Stomach smooth muscle (tissue), 2 donors: ENCODE measurements around the gene PCDHGA12.

ENCODE experiments used
- H3K27ac ChIP-seq: one replicate; pipeline ENCODE4 v1.7.0; 2013; ENCODE audit warnings: mild to moderate bottlenecking, low read length, inconsistent platforms
- H3K27me3 ChIP-seq, 2 donors: one replicate each; pipeline ENCODE4 v1.7.0; 2013; ENCODE audit warnings: low read length in 2 of 2; ENCODE audit not compliant: insufficient read depth in 2 of 2, control insufficient read depth in 1 of 2
- H3K36me3 ChIP-seq, 2 donors: one replicate each; pipeline ENCODE4 v1.7.0; 2013; ENCODE audit warnings: low read length in 2 of 2; ENCODE audit not compliant: control insufficient read depth in 2 of 2, insufficient read depth in 2 of 2
- H3K4me1 ChIP-seq: one replicate; pipeline ENCODE4 v1.7.0; 2013; ENCODE audit warnings: low read length; ENCODE audit not compliant: control insufficient read depth, insufficient read depth
- H3K4me3 ChIP-seq, 2 donors: one replicate each; pipeline ENCODE4 v1.7.0; 2013; ENCODE audit warnings: low read length in 2 of 2
- H3K9ac ChIP-seq, 2 donors: one replicate each; pipeline ENCODE4 v1.7.0; 2013; ENCODE audit warnings: low read length in 2 of 2, mild to moderate bottlenecking in 1 of 2
- H3K9me3 ChIP-seq, 2 donors: one replicate each; pipeline ENCODE4 v1.7.0; 2013; ENCODE audit warnings: low read length in 2 of 2; ENCODE audit not compliant: control insufficient read depth in 2 of 2
- donor health status: healthy.
- donor health status: Pancreatic carcinoma.

Gene PCDHGA12

GRCh38 chr5:141465351-141465750, 35.0 kb downstream of the PCDHGA12 start:
- Histone ChIP-seq H3K27ac (no peak overlapping the region), H3K4me3 (no peak overlapping the region), H3K9me3 (no peaks in the 10 kb centered on the region), H3K27me3 (no peaks in the 10 kb centered on the region), H3K9ac (no peak overlapping the region), H3K36me3 (no peaks in the 10 kb centered on the region), H3K4me1 (no peaks in the 10 kb centered on the region)

GRCh38 chr5:141475625-141476131, 45.4 kb downstream of the PCDHGA12 start, which contains the start of gene PCDHGC3:
PCDHGC3 (plus strand) TSS chr5:141475966; CDS start chr5:141476117, 151 bp downstream.
- Histone ChIP-seq H3K4me1 (peaks cover 36% of the 10 kb centered on the region), H3K27me3 (no peaks in the 10 kb centered on the region), H3K36me3 (peaks cover 0 to 2% of the 10 kb centered on the region in 2 donors), H3K9ac (peak within 1 kb of the TSS; percentile 84 to 95), H3K27ac (peak within 1 kb of the TSS; percentile 92), H3K9me3 (no peaks in the 10 kb centered on the region), H3K4me3 (peak within 1 kb of the TSS; percentile 84 to 99)

- Histone ChIP-seq H3K36me3 (peaks cover 0 to 2% of the 10 kb centered on the region in 2 donors), H3K4me1 (peaks cover 39% of the 10 kb centered on the region), H3K4me3 (peak overlapping the region; percentile 84 to 99), H3K27me3 (no peaks in the 10 kb centered on the region), H3K27ac (peak overlapping the region; percentile 92), H3K9ac (peak overlapping the region; percentile 84 to 95), H3K9me3 (no peaks in the 10 kb centered on the region)
These were observed 46.0 kb downstream of the PCDHGA12 start for GRCh38 chr5:141476132-141476911.

DNA sequence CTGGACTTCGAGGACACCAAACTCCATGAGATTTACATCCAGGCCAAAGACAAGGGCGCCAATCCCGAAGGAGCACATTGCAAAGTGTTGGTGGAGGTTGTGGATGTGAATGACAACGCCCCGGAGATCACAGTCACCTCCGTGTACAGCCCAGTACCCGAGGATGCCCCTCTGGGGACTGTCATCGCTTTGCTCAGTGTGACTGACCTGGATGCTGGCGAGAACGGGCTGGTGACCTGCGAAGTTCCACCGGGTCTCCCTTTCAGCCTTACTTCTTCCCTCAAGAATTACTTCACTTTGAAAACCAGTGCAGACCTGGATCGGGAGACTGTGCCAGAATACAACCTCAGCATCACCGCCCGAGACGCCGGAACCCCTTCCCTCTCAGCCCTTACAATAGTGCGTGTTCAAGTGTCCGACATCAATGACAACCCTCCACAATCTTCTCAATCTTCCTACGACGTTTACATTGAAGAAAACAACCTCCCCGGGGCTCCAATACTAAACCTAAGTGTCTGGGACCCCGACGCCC, 46.8 kb downstream of the PCDHGA12 start:
- Histone ChIP-seq H3K9me3 (no peaks in the 10 kb centered on the region), H3K27me3 (no peaks in the 10 kb centered on the region), H3K27ac (peak overlapping the region; percentile 92), H3K4me3 (peak overlapping the region; percentile 84 to 99), H3K9ac (peak overlapping the region; percentile 84 to 95), H3K36me3 (peaks cover 0 to 2% of the 10 kb centered on the region in 2 donors), H3K4me1 (peaks cover 39% of the 10 kb centered on the region)

DNA sequence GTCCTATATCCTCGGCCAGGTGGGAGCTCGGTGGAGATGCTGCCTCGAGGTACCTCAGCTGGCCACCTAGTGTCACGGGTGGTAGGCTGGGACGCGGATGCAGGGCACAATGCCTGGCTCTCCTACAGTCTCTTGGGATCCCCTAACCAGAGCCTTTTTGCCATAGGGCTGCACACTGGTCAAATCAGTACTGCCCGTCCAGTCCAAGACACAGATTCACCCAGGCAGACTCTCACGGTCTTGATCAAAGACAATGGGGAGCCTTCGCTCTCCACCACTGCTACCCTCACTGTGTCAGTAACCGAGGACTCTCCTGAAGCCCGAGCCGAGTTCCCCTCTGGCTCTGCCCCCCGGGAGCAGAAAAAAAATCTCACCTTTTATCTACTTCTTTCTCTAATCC, 47.5 kb downstream of the PCDHGA12 start:
- H3K4me3 ChIP-seq = peak overlapping the region; percentile 84 to 99
- H3K9ac ChIP-seq = peak overlapping the region in 1 of 2 donors; percentile 17
- no peaks in the 10 kb centered on the region for H3K9me3 ChIP-seq
- H3K27me3 ChIP-seq = no peaks in the 10 kb centered on the region
- H3K4me1 ChIP-seq = peaks cover 39% of the 10 kb centered on the region
- H3K27ac ChIP-seq = no peak overlapping the region
- H3K36me3 ChIP-seq = peaks cover 0 to 2% of the 10 kb centered on the region in 2 donors

- Histone ChIP-seq H3K27me3 (no peaks in the 10 kb centered on the region), H3K9ac (no peak overlapping the region), H3K27ac (no peak overlapping the region)
These were observed 48.1 kb downstream of the PCDHGA12 start for GRCh38 chr5:141478321-141478945.

GRCh38 chr5:141479776-141480175, 49.5 kb downstream of the PCDHGA12 start:
- no peak overlapping the region for H3K9ac ChIP-seq
- no peaks in the 10 kb centered on the region for H3K27me3 ChIP-seq
- H3K4me1 ChIP-seq = peaks cover 51% of the 10 kb centered on the region
- peak overlapping the region; percentile 1 to 61 for H3K4me3 ChIP-seq
- no peak overlapping the region for H3K27ac ChIP-seq
- no peaks in the 10 kb centered on the region for H3K9me3 ChIP-seq
- peaks cover 0 to 2% of the 10 kb centered on the region in 2 donors for H3K36me3 ChIP-seq

More at GRCh38 chr5:141478321-141478945, 48.1 kb downstream of the PCDHGA12 start:
- Histone ChIP-seq H3K4me1 (peaks cover 41% of the 10 kb centered on the region), H3K4me3 (peak overlapping the region; percentile 84 to 99), H3K36me3 (peaks cover 0 to 2% of the 10 kb centered on the region in 2 donors), H3K9me3 (no peaks in the 10 kb centered on the region)
